Stimulated activated CD8-positive, alpha-beta memory T cell treated with anti-CD3 and anti-CD28 coated beads, Interleukin-15, amount 100 ng/mL, for 48 hours (primary cell): Measurements from ENCODE around the gene CHCHD6.
"Not testable (repeated sequence)": the region's sequence is repeated elsewhere in the genome, so short reads cannot be mapped to it uniquely, and the experiment has no call there.

ENCODE experiments used
- DNase-seq, 2 donors: peaks; one replicate each; pipeline ENCODE4 v3.0.0-alpha.2; 2020; ENCODE audit warnings: low read depth in 2 of 2

Gene CHCHD6

GRCh38 chr3:126766653-126767052 lies 62.6 kb downstream of the CHCHD6 start:
- DNase-seq = no peak

- no peak for DNase-seq
These were observed 64.9 kb downstream of the CHCHD6 start for GRCh38 chr3:126768903-126769302.

- DNase-seq = no peak
These were observed 66.1 kb downstream of the CHCHD6 start for GRCh38 chr3:126770096-126770495.

- DNase-seq = no peak
These were observed 69.1 kb downstream of the CHCHD6 start for GRCh38 chr3:126773167-126773566.

GRCh38 chr3:126773783-126774182 lies 69.7 kb downstream of the CHCHD6 start:
- no peak for DNase-seq

- DNase-seq = no peak
These were observed 73.3 kb downstream of the CHCHD6 start for GRCh38 chr3:126777366-126777765.

GRCh38 chr3:126780666-126781065 lies 76.6 kb downstream of the CHCHD6 start:
- no peak for DNase-seq

- no peak for DNase-seq
These were observed 77.4 kb downstream of the CHCHD6 start for GRCh38 chr3:126781406-126781805.

GRCh38 chr3:126781889-126782491 lies 78.0 kb downstream of the CHCHD6 start:
- DNase-seq = no peak

GRCh38 chr3:126782536-126782935 lies 78.5 kb downstream of the CHCHD6 start:
- DNase-seq = no peak

GRCh38 chr3:126784254-126784653 lies 80.2 kb downstream of the CHCHD6 start:
- DNase-seq = no peak

GRCh38 chr3:126791320-126791719 lies 87.3 kb downstream of the CHCHD6 start:
- not testable (repeated sequence) for DNase-seq

- DNase-seq = no peak
These were observed 89.0 kb downstream of the CHCHD6 start for GRCh38 chr3:126792998-126793397.

GRCh38 chr3:126797563-126797962 lies 93.5 kb downstream of the CHCHD6 start:
- DNase-seq = no peak

- no peak for DNase-seq
These were observed 94.5 kb downstream of the CHCHD6 start for GRCh38 chr3:126798521-126798920.

GRCh38 chr3:126799099-126799498 lies 95.1 kb downstream of the CHCHD6 start:
- DNase-seq = no peak

GRCh38 chr3:126801312-126801711 lies 97.3 kb downstream of the CHCHD6 start:
- not testable (repeated sequence) for DNase-seq

GRCh38 chr3:126807795-126808194 lies 103.8 kb downstream of the CHCHD6 start:
- no peak for DNase-seq

GRCh38 chr3:126811530-126811929 lies 107.5 kb downstream of the CHCHD6 start:
- DNase-seq = no peak

GRCh38 chr3:126816298-126816697 lies 112.3 kb downstream of the CHCHD6 start:
- no peak for DNase-seq

- no peak for DNase-seq
These were observed 113.1 kb downstream of the CHCHD6 start for GRCh38 chr3:126816986-126817777.

GRCh38 chr3:126817781-126818180 lies 113.7 kb downstream of the CHCHD6 start:
- no peak for DNase-seq

GRCh38 chr3:126818400-126819095 lies 114.5 kb downstream of the CHCHD6 start:
- no peak for DNase-seq
